ENCODE measurements around the gene CATSPER1. TPM values are rescaled to one million over a fixed set of nuclear protein-coding genes. Genes with fewer than 3 reads are reported as not detected.

CATSPER1 gene
- total and polyA plus RNA-seq, 8 donors: 0.24 to 2.6 (median 1.2) TPM; not detected in 5

- Histone ChIP-seq H3K9me3 (no peaks in the 10 kb centered on the region), H3K36me3 (peaks cover 0 to 72% of the 10 kb centered on the region in 2 donors), H3K27ac (no peak overlapping the region), H3K4me3 (no peak overlapping the region), H3K4me1 (peaks cover 5 to 26% of the 10 kb centered on the region in 2 donors), H3K27me3 (no peaks in the 10 kb centered on the region)
- intact Hi-C loops (cut with DNase I): no loop called here
- no peak for DNase-seq
- no peak for ATAC-seq
- no peak for TF ChIP-seq CTCF (IDR thresholded peaks at IDR 0.05)
Measured at GRCh38 chr11:65972116-65972515, 54.2 kb downstream of the CATSPER1 start.

GRCh38 chr11:65968600-65969482, 57.4 kb downstream of the CATSPER1 start:
- Histone ChIP-seq H3K36me3 (peaks cover 0 to 85% of the 10 kb centered on the region in 2 donors), H3K9me3 (no peaks in the 10 kb centered on the region), H3K4me3 (no peak overlapping the region), H3K27ac (peak overlapping the region in 1 of 2 donors; percentile 87), H3K4me1 (peaks cover 5 to 31% of the 10 kb centered on the region in 2 donors), H3K27me3 (no peaks in the 10 kb centered on the region)
- DNase-seq (no peak), ATAC-seq (peak; percentile 87)
- TF ChIP-seq CTCF (IDR thresholded peaks at IDR 0.05): no peak
- intact Hi-C loops (cut with DNase I): no loop called here

- peaks cover 17 to 45% of the 10 kb centered on the region in 2 donors for H3K4me1 ChIP-seq
- H3K36me3 ChIP-seq: peaks cover 0 to 77% of the 10 kb centered on the region in 2 donors
- no peak overlapping the region for H3K4me3 ChIP-seq
- H3K27me3 ChIP-seq: no peaks in the 10 kb centered on the region
- ATAC-seq (no peak), DNase-seq (no peak)
- H3K9me3 ChIP-seq: no peaks in the 10 kb centered on the region
- no peak overlapping the region for H3K27ac ChIP-seq
- TF ChIP-seq CTCF (IDR thresholded peaks at IDR 0.05): no peak
- intact Hi-C loops (cut with DNase I): no loop called here
Measured at GRCh38 chr11:65967329-65967934, 58.8 kb downstream of the CATSPER1 start.

Other genes starting within 250 kb of the CATSPER1 start
- gene AP5B1, start 245.5 kb downstream of the CATSPER1 start, total RNA-seq: 10 to 100 TPM; 22.6 to 39.0 TPM
- 1 to 10 TPM; 2.9 to 4.5 (median 3.5) TPM for gene AP5B1, start 245.5 kb downstream of the CATSPER1 start, polyA plus RNA-seq (ENCODE audit: insufficient read length in 6 of 6)
- gene OVOL1, start 239.4 kb downstream of the CATSPER1 start, total RNA-seq: under 1 TPM; 0.37 to 0.41 TPM
- under 1 TPM; 0.20 to 0.45 (median 0.31) TPM for gene OVOL1, start 239.4 kb downstream of the CATSPER1 start, polyA plus RNA-seq (ENCODE audit: insufficient read length in 6 of 6)
- 1 to 10 TPM in 1 of 2 donors, under 1 TPM in 1; 0.24 to 1.9 TPM for gene SNX32, start 192.5 kb downstream of the CATSPER1 start, total RNA-seq
- 1 to 10 TPM; 2.5 to 4.4 (median 3.1) TPM for gene SNX32, start 192.5 kb downstream of the CATSPER1 start, polyA plus RNA-seq (ENCODE audit: insufficient read length in 6 of 6)
- gene CFL1, start 168.3 kb downstream of the CATSPER1 start, total RNA-seq: 1,000 to 10,000 TPM in 1 of 2 donors, 100 to 1,000 TPM in 1; 790 to 1,162 TPM
- 100 to 1,000 TPM; 599 to 799 (median 752) TPM for gene CFL1, start 168.3 kb downstream of the CATSPER1 start, polyA plus RNA-seq (ENCODE audit: insufficient read length in 6 of 6)
- 10 to 100 TPM; 43.4 to 50.7 TPM for gene MUS81, start 166.0 kb downstream of the CATSPER1 start, total RNA-seq
- 10 to 100 TPM; 44.7 to 55.0 (median 52.0) TPM for gene MUS81, start 166.0 kb downstream of the CATSPER1 start, polyA plus RNA-seq (ENCODE audit: insufficient read length in 6 of 6)
- gene EFEMP2, start 153.7 kb downstream of the CATSPER1 start, total RNA-seq: 100 to 1,000 TPM in 1 of 2 donors, 10 to 100 TPM in 1; 67.6 to 113 TPM
- gene EFEMP2, start 153.7 kb downstream of the CATSPER1 start, polyA plus RNA-seq (ENCODE audit: insufficient read length in 6 of 6): 100 to 1,000 TPM; 111 to 169 (median 152) TPM
- 1 to 10 TPM; 5.8 to 9.1 TPM for gene CTSW, start 146.6 kb downstream of the CATSPER1 start, total RNA-seq
- 1 to 10 TPM; 2.7 to 7.2 (median 5.7) TPM for gene CTSW, start 146.6 kb downstream of the CATSPER1 start, polyA plus RNA-seq (ENCODE audit: insufficient read length in 6 of 6)
- 10 to 100 TPM; 56.5 to 69.6 TPM for gene FIBP, start 138.0 kb downstream of the CATSPER1 start, total RNA-seq
- gene FIBP, start 138.0 kb downstream of the CATSPER1 start, polyA plus RNA-seq (ENCODE audit: insufficient read length in 6 of 6): 10 to 100 TPM; 72.3 to 83.0 (median 77.7) TPM
- 10 to 100 TPM; 23.3 to 32.0 TPM for gene CCDC85B, start 135.8 kb downstream of the CATSPER1 start, total RNA-seq
- gene CCDC85B, start 135.8 kb downstream of the CATSPER1 start, polyA plus RNA-seq (ENCODE audit: insufficient read length in 6 of 6): 10 to 100 TPM; 10.0 to 23.8 (median 15.1) TPM
- 10 to 100 TPM in 1 of 2 donors, 1 to 10 TPM in 1; 3.4 to 16.3 TPM for gene FOSL1, start 126.1 kb downstream of the CATSPER1 start, total RNA-seq
- gene FOSL1, start 126.1 kb downstream of the CATSPER1 start, polyA plus RNA-seq (ENCODE audit: insufficient read length in 6 of 6): under 1 TPM in 4 of 6 donors, not detected in 2; 0.17 to 0.22 (median 0.21) TPM
- 10 to 100 TPM; 29.6 to 35.0 TPM for gene C11orf68, start 107.4 kb downstream of the CATSPER1 start, total RNA-seq
- 10 to 100 TPM; 31.1 to 36.9 (median 34.4) TPM for gene C11orf68, start 107.4 kb downstream of the CATSPER1 start, polyA plus RNA-seq (ENCODE audit: insufficient read length in 6 of 6)
- 10 to 100 TPM; 61.0 to 64.5 TPM for gene DRAP1, start 107.1 kb downstream of the CATSPER1 start, total RNA-seq
- gene DRAP1, start 107.1 kb downstream of the CATSPER1 start, polyA plus RNA-seq (ENCODE audit: insufficient read length in 6 of 6): 100 to 1,000 TPM in 1 of 6 donors, 10 to 100 TPM in 5; 69.2 to 112 (median 91.8) TPM
- not detected for gene TSGA10IP, start 81.0 kb downstream of the CATSPER1 start, total RNA-seq
- 1 to 10 TPM in 1 of 6 donors, under 1 TPM in 4, not detected in 1; 0.26 to 1.0 (median 0.79) TPM for gene TSGA10IP, start 81.0 kb downstream of the CATSPER1 start, polyA plus RNA-seq (ENCODE audit: insufficient read length in 6 of 6)
- gene SART1, start 64.7 kb downstream of the CATSPER1 start, total RNA-seq: 10 to 100 TPM; 34.1 to 50.8 TPM
- gene SART1, start 64.7 kb downstream of the CATSPER1 start, polyA plus RNA-seq (ENCODE audit: insufficient read length in 6 of 6): 10 to 100 TPM; 40.0 to 55.4 (median 46.3) TPM
- gene EIF1AD, start 24.3 kb downstream of the CATSPER1 start, total RNA-seq: 10 to 100 TPM; 28.4 to 30.5 TPM
- gene EIF1AD, start 24.3 kb downstream of the CATSPER1 start, polyA plus RNA-seq (ENCODE audit: insufficient read length in 6 of 6): 10 to 100 TPM; 23.6 to 30.5 (median 27.4) TPM
- gene BANF1, start 24.0 kb downstream of the CATSPER1 start, total RNA-seq: 100 to 1,000 TPM; 161 to 183 TPM
- gene BANF1, start 24.0 kb downstream of the CATSPER1 start, polyA plus RNA-seq (ENCODE audit: insufficient read length in 6 of 6): 100 to 1,000 TPM; 211 to 248 (median 228) TPM
- 10 to 100 TPM; 20.3 to 46.5 TPM for gene CST6, start 14.5 kb downstream of the CATSPER1 start, total RNA-seq
- 1 to 10 TPM in 1 of 6 donors, under 1 TPM in 5; 0.18 to 1.3 (median 0.46) TPM for gene CST6, start 14.5 kb downstream of the CATSPER1 start, polyA plus RNA-seq (ENCODE audit: insufficient read length in 6 of 6)
- gene GAL3ST3, start 22.7 kb upstream of the CATSPER1 start, total RNA-seq: not detected
- gene GAL3ST3, start 22.7 kb upstream of the CATSPER1 start, polyA plus RNA-seq (ENCODE audit: insufficient read length in 6 of 6): under 1 TPM in 5 of 6 donors, not detected in 1; 0.09 to 0.63 (median 0.20) TPM
- gene SF3B2, start 25.9 kb upstream of the CATSPER1 start, total RNA-seq: 100 to 1,000 TPM; 122 to 160 TPM
- 100 to 1,000 TPM; 192 to 233 (median 218) TPM for gene SF3B2, start 25.9 kb upstream of the CATSPER1 start, polyA plus RNA-seq (ENCODE audit: insufficient read length in 6 of 6)
- 10 to 100 TPM; 53.7 to 54.7 TPM for gene PACS1, start 43.8 kb upstream of the CATSPER1 start, total RNA-seq
- gene PACS1, start 43.8 kb upstream of the CATSPER1 start, polyA plus RNA-seq (ENCODE audit: insufficient read length in 6 of 6): 10 to 100 TPM; 50.7 to 57.5 (median 55.6) TPM
- gene KLC2, start 231.2 kb upstream of the CATSPER1 start, total RNA-seq: 10 to 100 TPM; 32.8 to 34.3 TPM
- 10 to 100 TPM; 17.0 to 24.9 (median 19.8) TPM for gene KLC2, start 231.2 kb upstream of the CATSPER1 start, polyA plus RNA-seq (ENCODE audit: insufficient read length in 6 of 6)
- gene RAB1B, start 242.2 kb upstream of the CATSPER1 start, total RNA-seq: 100 to 1,000 TPM; 141 to 154 TPM
- gene RAB1B, start 242.2 kb upstream of the CATSPER1 start, polyA plus RNA-seq (ENCODE audit: insufficient read length in 6 of 6): 100 to 1,000 TPM; 114 to 136 (median 128) TPM